T-helper 17 cell (primary cell): ENCODE measurements around the gene AATF. TPM values are rescaled to one million over a fixed set of nuclear protein-coding genes. Genes with fewer than 3 reads are reported as not detected.

Experiments
- ATAC-seq: fragments of 150-1000 bp; cut with Tn5 transposase; 2 replicates; pipeline ENCODE4 v1.10.0; 2021; ENCODE audit warnings: mild to moderate bottlenecking, moderate library complexity
- DNase-seq, 3 donors: peaks; one replicate each; pipeline versions ENCODE4 v3.0.0 to v3.0.0-alpha.2; 2020 to 2021
- H3K9me3 ChIP-seq: one replicate; pipeline ENCODE4 v1.7.0; 2013; ENCODE audit warnings: low read length, mild to moderate bottlenecking; ENCODE audit not compliant: control insufficient read depth, poor library complexity, severe bottlenecking
- H3K27ac Mint-ChIP-seq: one replicate; pipeline ENCODE4 v1.8.0; 2022; ENCODE audit warnings: mild to moderate bottlenecking, moderate library complexity, mixed read lengths
- H3K27me3 Mint-ChIP-seq: one replicate; pipeline ENCODE4 v1.8.0; 2022; ENCODE audit warnings: mixed read lengths
- H3K36me3 Mint-ChIP-seq: one replicate; pipeline ENCODE4 v1.8.0; 2022; ENCODE audit warnings: low read depth, mixed read lengths
- H3K4me1 Mint-ChIP-seq: one replicate; pipeline ENCODE4 v1.8.0; 2022; ENCODE audit warnings: mild to moderate bottlenecking, mixed read lengths
- H3K4me3 Mint-ChIP-seq: one replicate; pipeline ENCODE4 v1.8.0; 2022; ENCODE audit warnings: mild to moderate bottlenecking, moderate library complexity, mixed read lengths
- total RNA-seq, 4 donors: library from RNA in 2 of 4; stranded (reverse) in 2 of 4; gene quantifications; one replicate each; pipeline ENCODE4 v1.2.3 and lab custom pipeline; 2022 to 2026

AATF gene
- total RNA-seq, 2 donors from 2014 or later, result 47.8 to 56.3 TPM

DNA sequence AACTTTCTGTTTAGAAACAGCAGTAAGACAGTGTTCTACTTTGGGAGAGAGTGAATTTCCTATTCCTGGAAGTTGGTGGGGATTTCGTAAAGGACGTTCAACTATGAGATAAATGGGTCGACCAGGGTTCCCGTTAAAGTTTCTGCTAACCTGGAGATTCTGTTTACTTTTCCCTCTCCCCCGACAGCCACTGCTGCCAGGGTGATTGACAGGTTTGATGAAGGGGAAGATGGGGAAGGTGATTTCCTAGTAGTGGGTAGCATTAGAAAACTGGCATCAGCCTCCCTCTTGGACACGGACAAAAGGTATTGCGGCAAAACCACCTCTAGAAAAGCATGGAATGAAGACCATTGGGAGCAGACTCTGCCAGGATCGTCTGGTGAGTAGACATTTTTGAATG, 1.3 kb downstream of the AATF start:
- peaks cover 53% of the 10 kb centered on the region for H3K4me1 Mint-ChIP-seq
- H3K36me3 Mint-ChIP-seq, result peaks cover 23% of the 10 kb centered on the region
- H3K27me3 Mint-ChIP-seq, result peaks cover 23% of the 10 kb centered on the region
- peak overlapping the region; percentile 99 for H3K4me3 Mint-ChIP-seq
- no peak for ATAC-seq
- H3K9me3 ChIP-seq, result no peaks in the 10 kb centered on the region
- DNase-seq, result no peak
- H3K27ac Mint-ChIP-seq, result peak overlapping the region; percentile 96

- DNase-seq (no peak), ATAC-seq (no peak)
- H3K4me1 Mint-ChIP-seq, result peaks cover 58% of the 10 kb centered on the region
- H3K36me3 Mint-ChIP-seq, result peaks cover 27% of the 10 kb centered on the region
- H3K27me3 Mint-ChIP-seq, result peaks cover 11% of the 10 kb centered on the region
- H3K27ac Mint-ChIP-seq, result no peak overlapping the region
- H3K9me3 ChIP-seq, result no peaks in the 10 kb centered on the region
- H3K4me3 Mint-ChIP-seq, result peak overlapping the region; percentile 25
Observed at GRCh38 chr17:36951084-36951789, 2.5 kb downstream of the AATF start.

DNA sequence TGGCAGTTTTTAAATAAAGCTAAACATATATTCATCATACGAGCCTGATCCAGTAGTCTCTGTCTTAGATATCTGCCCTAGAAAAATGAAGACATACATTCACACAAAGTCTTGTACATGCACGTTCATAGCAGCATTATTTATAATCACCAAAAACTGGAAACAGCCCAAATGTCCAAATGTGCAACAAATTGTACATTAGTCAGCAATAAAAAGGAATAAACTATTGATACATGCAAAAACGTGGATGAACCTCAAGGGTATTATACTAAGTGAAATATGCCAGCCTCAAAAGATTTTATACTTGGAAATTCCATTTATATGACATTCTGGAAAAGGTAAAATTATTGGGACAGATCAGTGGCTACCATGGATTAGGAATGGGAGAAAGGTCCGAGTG, 22.8 kb downstream of the AATF start:
- no peak overlapping the region for H3K27ac Mint-ChIP-seq
- H3K4me3 Mint-ChIP-seq, result no peak overlapping the region
- peaks cover 40% of the 10 kb centered on the region for H3K4me1 Mint-ChIP-seq
- no peaks in the 10 kb centered on the region for H3K27me3 Mint-ChIP-seq
- ATAC-seq, result no peak
- H3K36me3 Mint-ChIP-seq, result peaks cover 11% of the 10 kb centered on the region
- no peaks in the 10 kb centered on the region for H3K9me3 ChIP-seq
- no peak for DNase-seq

DNA sequence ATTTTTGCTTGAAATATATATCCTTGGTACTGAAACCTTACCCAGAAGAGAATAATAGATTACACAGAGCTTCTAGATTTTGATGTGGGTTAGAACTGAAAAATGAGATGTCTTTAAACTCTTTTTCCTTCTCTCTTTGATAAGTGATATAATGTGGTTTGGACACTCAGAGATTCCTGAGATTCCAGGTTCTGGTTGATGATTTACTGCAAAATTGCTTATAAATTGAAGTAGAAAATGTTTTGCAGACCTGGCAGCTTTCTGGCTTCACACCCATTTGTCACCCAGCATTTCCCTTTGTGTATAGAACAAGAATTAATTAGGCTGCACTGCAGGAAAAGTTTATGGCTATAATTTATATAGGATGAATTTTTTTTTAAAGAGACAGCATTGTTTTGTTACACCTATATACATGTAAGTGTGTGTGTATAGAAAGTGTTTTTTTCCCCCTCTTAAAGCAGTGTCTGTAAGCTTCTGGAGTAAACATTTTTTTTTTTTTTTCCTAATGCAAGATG, 23.5 kb downstream of the AATF start:
- no peak overlapping the region for H3K27ac Mint-ChIP-seq
- peaks cover 41% of the 10 kb centered on the region for H3K4me1 Mint-ChIP-seq
- ATAC-seq (no peak), DNase-seq (no peak)
- H3K9me3 ChIP-seq, result no peaks in the 10 kb centered on the region
- H3K36me3 Mint-ChIP-seq, result peaks cover 11% of the 10 kb centered on the region
- H3K4me3 Mint-ChIP-seq, result no peak overlapping the region
- no peaks in the 10 kb centered on the region for H3K27me3 Mint-ChIP-seq

GRCh38 chr17:36972905-36973304, 24.2 kb downstream of the AATF start:
- Mint-ChIP-seq H3K27ac (no peak overlapping the region), H3K4me1 (peaks cover 34% of the 10 kb centered on the region), H3K36me3 (peaks cover 11% of the 10 kb centered on the region), H3K27me3 (no peaks in the 10 kb centered on the region), H3K4me3 (no peak overlapping the region)
- no peak for ATAC-seq
- DNase-seq, result no peak
- no peaks in the 10 kb centered on the region for H3K9me3 ChIP-seq

- ATAC-seq (no peak), DNase-seq (no peak)
- Mint-ChIP-seq H3K27me3 (no peaks in the 10 kb centered on the region), H3K27ac (no peak overlapping the region), H3K4me1 (peaks cover 37% of the 10 kb centered on the region), H3K36me3 (peaks cover 3% of the 10 kb centered on the region), H3K4me3 (no peak overlapping the region)
- no peaks in the 10 kb centered on the region for H3K9me3 ChIP-seq
Observed at GRCh38 chr17:36975922-36976515, 27.3 kb downstream of the AATF start.

GRCh38 chr17:36977066-36977465, 28.3 kb downstream of the AATF start:
- no peak for ATAC-seq
- Mint-ChIP-seq H3K27ac (no peak overlapping the region), H3K27me3 (no peaks in the 10 kb centered on the region), H3K36me3 (peaks cover 12% of the 10 kb centered on the region), H3K4me3 (no peak overlapping the region), H3K4me1 (peaks cover 42% of the 10 kb centered on the region)
- DNase-seq, result no peak
- H3K9me3 ChIP-seq, result no peaks in the 10 kb centered on the region

GRCh38 chr17:36977568-36977967, 28.8 kb downstream of the AATF start:
- H3K4me3 Mint-ChIP-seq, result no peak overlapping the region
- peaks cover 12% of the 10 kb centered on the region for H3K36me3 Mint-ChIP-seq
- DNase-seq (no peak), ATAC-seq (no peak)
- H3K27ac Mint-ChIP-seq, result peak overlapping the region; percentile 16
- H3K4me1 Mint-ChIP-seq, result peaks cover 43% of the 10 kb centered on the region
- no peaks in the 10 kb centered on the region for H3K9me3 ChIP-seq
- no peaks in the 10 kb centered on the region for H3K27me3 Mint-ChIP-seq

GRCh38 chr17:36978810-36979564, 30.2 kb downstream of the AATF start:
- peaks cover 37% of the 10 kb centered on the region for H3K4me1 Mint-ChIP-seq
- no peak overlapping the region for H3K4me3 Mint-ChIP-seq
- DNase-seq, result no peak
- no peaks in the 10 kb centered on the region for H3K9me3 ChIP-seq
- peak overlapping the region; percentile 27 for H3K27ac Mint-ChIP-seq
- H3K27me3 Mint-ChIP-seq, result no peaks in the 10 kb centered on the region
- no peak for ATAC-seq
- H3K36me3 Mint-ChIP-seq, result peaks cover 14% of the 10 kb centered on the region

DNA sequence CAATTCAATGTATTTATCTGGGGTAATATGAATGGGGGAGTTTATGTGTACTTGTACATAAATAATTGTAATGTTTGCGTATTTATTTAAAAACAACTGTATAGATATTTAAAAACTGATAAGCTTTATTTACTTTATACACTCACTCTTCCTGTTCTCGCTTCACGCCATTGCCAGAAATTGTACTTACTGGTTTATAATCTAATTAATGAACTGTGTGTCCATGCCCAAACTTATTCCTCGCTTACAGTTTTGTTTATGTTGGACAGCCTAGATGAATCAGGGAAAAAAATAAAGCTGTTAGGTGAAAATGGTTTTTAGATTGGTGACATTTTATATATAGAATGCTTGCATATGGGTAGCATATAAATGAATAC, 30.8 kb downstream of the AATF start:
- peak overlapping the region; percentile 27 for H3K27ac Mint-ChIP-seq
- peaks cover 42% of the 10 kb centered on the region for H3K4me1 Mint-ChIP-seq
- ATAC-seq, result no peak
- DNase-seq, result no peak
- no peaks in the 10 kb centered on the region for H3K9me3 ChIP-seq
- no peaks in the 10 kb centered on the region for H3K27me3 Mint-ChIP-seq
- peaks cover 19% of the 10 kb centered on the region for H3K36me3 Mint-ChIP-seq
- no peak overlapping the region for H3K4me3 Mint-ChIP-seq

- H3K27me3 Mint-ChIP-seq, result no peaks in the 10 kb centered on the region
- H3K9me3 ChIP-seq, result no peaks in the 10 kb centered on the region
- H3K27ac Mint-ChIP-seq, result no peak overlapping the region
- DNase-seq (no peak), ATAC-seq (no peak)
- H3K4me1 Mint-ChIP-seq, result peaks cover 42% of the 10 kb centered on the region
- no peak overlapping the region for H3K4me3 Mint-ChIP-seq
- H3K36me3 Mint-ChIP-seq, result peaks cover 19% of the 10 kb centered on the region
Observed at GRCh38 chr17:36980280-36980761, 31.6 kb downstream of the AATF start.

DNA sequence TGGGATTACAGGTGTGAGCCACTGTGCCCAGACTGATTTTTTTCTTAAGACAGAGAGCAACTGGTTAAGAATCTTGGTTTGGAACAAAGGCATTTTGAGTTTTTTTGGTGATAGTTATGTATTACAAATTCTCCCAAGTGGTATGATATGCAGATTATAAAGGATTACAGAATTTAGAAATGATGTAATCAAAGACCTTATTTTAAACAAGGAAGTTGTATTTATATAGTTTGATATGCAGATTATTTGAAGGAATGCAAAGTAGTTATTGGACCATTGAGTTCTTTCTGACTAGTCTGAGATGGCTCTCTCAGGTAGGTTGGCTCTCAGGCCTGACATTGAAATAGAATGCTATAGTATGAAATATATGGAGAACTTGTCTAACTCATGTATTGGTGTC, 34.9 kb downstream of the AATF start:
- Mint-ChIP-seq H3K4me3 (no peak overlapping the region), H3K36me3 (peaks cover 26% of the 10 kb centered on the region), H3K27ac (peak overlapping the region; percentile 6), H3K27me3 (no peaks in the 10 kb centered on the region), H3K4me1 (peaks cover 33% of the 10 kb centered on the region)
- no peak for DNase-seq
- no peak for ATAC-seq
- no peaks in the 10 kb centered on the region for H3K9me3 ChIP-seq

GRCh38 chr17:36989173-36989572, 40.4 kb downstream of the AATF start:
- Mint-ChIP-seq H3K4me3 (no peak overlapping the region), H3K27ac (no peak overlapping the region), H3K4me1 (peaks cover 8% of the 10 kb centered on the region), H3K27me3 (no peaks in the 10 kb centered on the region), H3K36me3 (peaks cover 21% of the 10 kb centered on the region)
- ATAC-seq (no peak), DNase-seq (no peak)
- no peaks in the 10 kb centered on the region for H3K9me3 ChIP-seq
